ENCODE results near the gene ALDOB.

- TF ChIP-seq TAF1 (IDR thresholded peaks at IDR 0.05; ENCODE audit: low read depth, low read length) = no peak
- no peak for TF ChIP-seq SRF (IDR thresholded peaks at IDR 0.05; ENCODE audit: low read depth, low read length)
- no peak for TF ChIP-seq CBX5 (IDR thresholded peaks at IDR 0.05; ENCODE audit: low read depth, low read length)
- no peak for TF ChIP-seq HDAC2 (IDR thresholded peaks at IDR 0.05; ENCODE audit: borderline replicate concordance in 1 of 2, low read depth in 2 of 2, low read length in 2 of 2)
- no peak for TF ChIP-seq CEBPB (IDR thresholded peaks at IDR 0.05; ENCODE audit: low read depth, low read length)
- no peak for TF ChIP-seq CTCF (IDR thresholded peaks at IDR 0.05; ENCODE audit: control extremely low read depth in 1 of 3, insufficient read depth in 1 of 3, low read depth in 1 of 3, low read length in 3 of 3)
- no peak for TF ChIP-seq GTF2F1 (IDR thresholded peaks at IDR 0.05; ENCODE audit: borderline replicate concordance, low read depth, low read length)
- no peak for TF ChIP-seq FOSL1 (IDR thresholded peaks at IDR 0.05; ENCODE audit: insufficient read depth, low read depth, low read length)
Measured at GRCh38 chr9:101442736-101443135, 7.2 kb upstream of the ALDOB start.
